ENCODE measurements around the gene STK35.

Gene STK35
- total RNA-seq, result 48.0 to 48.5 reads per million in 2 donors

DNA sequence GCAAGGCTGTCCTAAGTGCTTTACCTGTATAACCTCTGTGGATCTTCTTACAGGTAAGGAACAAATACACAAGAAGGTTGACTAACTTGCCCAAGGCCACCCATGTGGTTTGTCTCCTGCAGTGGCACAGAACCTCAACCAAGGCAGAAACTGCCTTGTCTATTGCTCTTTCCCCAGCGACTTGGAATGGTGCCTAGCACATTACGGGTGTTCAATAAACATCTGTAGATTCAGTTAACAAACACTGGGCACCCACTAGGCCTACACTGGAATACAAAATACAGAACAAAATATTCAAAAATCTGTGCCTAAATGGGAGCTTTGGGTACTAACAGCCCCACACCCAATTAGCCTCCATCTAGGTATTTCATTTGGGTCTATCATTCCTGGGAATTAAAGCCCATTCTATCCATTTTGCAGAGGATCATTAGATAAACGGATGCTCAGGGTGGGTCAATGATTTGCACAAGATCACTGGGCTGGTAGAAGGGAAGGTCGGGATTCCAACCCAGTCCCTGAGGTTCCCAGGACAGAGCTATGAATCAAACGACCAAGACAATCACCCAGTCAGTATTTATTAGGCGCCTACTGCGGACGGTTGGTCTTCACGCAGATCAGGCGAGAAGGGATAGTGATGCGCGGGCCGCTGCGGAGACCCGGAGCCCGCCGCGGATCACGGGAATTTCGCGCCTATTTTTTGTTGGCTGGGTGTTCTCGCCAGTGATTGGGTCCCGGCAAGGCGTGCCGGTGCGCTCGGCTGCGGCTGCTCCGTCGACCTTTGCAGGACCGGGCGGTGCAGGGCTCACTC is at the start of gene STK35:
Gene STK35, plus strand, starts transcription at position 771 of the 808 bp plus-strand sequence. CDS start 55 bp downstream, outside the sequence.
- DNase-seq, result no peak

DNA sequence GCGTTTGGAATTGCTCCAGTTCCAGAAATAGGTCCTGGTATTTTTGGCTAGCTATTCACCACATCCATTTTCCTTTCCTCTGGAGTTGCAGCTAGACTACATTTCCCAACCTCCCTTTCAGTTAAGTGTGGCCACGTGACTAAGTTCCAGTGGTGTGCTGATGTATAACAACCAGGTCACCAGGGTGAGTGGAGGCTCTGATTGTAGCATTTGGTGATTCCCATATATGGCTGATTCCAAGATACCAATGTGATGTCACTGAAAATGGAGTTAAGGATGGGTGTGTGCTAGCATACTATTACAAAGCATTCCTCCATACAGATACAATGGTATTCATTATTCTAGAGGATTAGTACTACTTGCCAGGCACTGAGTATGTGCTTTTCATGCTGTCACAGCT is 49.7 kb upstream of the STK35 start:
- DNase-seq, result no peak

DNA sequence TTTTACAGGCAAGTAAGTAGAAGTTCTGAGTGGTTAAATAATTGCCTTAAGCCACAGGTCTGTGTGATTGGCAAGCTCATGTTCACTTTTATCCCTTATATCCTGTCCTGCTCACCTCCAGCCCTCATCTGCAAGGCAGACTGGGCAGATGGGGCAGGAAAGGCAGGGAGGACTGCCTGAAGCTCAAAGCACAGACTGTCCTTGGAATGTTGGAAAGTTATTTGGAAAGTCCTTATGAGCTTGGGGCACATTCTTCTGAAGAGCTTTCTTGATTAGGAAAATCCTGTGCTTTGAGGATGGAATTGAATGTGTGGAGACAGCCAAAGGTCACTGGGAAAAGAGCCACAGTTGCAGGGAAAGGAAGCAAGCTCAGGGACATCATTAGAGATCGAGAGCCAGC is 48.9 kb upstream of the STK35 start:
- DNase-seq, result no peak

DNA sequence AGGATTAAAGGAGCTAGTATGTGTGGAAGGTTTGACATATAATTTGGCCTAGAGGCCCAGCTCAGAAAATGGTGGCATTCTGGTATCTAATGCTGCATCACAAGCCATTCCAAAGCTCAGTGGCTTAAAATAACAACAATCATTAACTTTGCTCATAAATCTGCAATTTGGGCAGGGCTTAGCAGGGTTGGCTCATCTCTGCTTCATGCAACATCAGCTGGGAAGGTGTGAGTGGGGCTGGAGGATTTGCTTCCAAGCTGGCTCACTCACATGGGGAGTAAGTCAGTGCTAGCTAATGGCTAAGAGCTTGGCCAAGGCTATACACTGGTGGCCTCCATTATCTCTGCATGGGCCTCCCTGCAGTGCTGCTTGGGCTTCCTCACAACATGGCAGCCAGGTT is 48.0 kb upstream of the STK35 start:
- no peak for DNase-seq

DNA sequence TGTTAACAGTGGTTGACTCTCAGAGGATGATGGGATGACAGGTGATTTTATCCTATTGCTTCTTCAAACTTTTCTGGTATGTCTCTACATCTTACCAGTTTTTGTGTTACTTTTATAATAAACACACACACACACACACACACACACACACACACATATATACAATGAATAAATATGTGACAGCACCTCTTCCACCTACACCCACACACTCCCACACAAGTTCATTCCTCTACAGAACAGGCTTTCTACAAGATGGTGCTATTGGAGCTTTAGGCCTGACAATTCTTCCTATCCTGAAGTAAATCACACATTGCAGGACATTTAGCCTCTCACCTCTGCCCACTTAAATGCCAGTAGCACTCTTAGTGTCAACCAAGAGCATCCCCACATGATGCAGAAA is 46.7 kb upstream of the STK35 start:
- no peak for DNase-seq

DNA sequence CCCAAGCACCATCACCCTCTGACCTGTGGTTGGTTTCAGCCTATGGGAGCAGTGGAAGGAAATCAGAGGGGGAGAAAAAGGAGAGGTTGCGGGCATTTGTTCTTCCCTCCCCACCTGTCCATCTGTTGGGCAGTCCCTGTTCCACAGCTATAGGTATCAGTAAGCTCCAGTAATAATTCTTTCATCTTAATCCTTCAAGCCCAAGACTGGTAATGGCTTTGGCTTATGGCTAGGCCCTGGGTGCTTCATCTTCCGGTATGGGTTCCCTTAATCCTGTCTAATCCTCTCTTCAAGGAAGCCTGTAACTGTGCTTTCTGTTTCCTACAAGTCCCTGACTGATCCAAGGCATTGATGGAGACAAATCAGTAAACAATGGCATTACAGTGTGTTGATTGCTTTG is 42.2 kb upstream of the STK35 start:
- no peak for DNase-seq

DNA sequence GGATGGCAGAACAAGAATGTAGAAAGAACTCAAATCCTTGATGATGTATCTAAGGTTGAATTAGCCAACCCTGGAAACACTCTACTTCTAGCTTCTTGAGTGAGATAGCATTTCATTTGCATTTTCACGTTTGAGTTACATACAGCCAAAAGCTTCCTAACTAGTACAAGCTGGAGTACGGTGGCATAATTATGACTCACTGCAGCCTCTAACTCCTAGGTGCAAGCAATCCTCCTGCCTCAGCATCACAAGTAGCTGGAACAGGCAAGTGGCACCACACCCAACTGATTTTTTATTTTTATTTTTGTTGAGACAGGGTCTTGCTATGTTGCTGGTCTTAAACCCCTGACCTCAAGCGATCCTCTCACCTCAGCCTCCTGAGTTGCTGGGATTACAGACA is 36.5 kb upstream of the STK35 start:
- DNase-seq, result no peak

DNA sequence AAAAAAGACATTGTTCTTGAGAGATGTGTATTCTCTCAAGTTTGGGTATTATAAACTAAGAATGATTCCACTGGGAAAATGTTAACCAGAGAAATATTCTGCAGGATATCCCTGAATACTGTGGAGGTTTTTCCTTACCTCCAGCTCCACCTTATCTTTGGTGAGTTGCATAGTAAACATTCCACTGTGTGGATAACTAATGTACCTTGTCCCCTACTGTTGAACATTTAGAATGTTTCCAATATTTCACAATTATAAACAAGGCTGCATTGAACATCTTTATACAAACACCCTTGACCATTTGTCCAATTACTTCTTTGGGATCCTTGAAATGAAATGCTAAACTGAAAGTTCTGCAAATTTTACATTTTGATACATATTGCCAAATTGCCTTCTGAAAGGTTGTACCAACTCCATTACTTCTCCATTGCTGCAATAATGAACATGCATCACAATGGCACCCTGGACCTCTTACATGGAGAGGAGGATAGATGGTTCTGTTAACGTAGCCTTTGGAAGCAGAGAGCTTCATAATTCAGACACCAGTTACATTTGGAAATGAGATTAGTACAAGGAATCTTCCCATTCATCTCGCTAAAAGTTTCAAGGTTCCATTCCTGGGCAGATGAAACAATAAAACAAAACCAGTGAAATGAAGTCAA is 35.0 kb upstream of the STK35 start:
- DNase-seq, result no peak

DNA sequence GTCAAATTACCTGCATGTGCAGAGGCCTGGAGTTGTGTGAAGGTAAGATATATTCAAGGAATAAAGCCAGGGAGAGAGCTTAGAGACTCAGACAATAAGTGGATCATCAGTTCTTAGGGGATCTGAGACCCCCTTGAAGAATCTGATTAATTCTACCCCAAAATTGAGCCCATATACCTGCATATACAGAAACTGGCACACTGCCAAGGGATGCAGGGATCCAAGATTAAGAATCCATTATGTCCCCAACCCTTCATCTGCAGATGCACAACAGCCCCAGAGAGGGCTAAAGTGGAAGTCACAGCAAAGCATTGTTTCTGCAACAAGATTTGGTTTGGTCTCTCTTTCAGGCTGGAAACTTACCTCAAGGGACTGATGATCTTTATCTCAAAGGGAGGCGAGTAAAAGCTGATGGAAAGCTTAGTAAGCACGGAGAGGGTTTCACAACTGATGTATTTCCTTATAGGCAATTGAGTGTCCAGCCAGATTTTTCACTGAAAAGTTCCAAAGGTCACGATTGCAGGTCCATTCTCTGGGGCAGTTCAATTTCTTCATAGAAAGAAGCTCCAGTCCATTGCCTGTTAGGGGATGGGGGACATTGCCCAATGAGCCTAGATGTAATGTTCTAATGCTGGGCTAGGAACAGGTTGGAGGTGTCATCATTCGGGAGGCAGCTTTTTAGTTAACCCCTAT is 20.9 kb upstream of the STK35 start:
- no peak for DNase-seq

DNA sequence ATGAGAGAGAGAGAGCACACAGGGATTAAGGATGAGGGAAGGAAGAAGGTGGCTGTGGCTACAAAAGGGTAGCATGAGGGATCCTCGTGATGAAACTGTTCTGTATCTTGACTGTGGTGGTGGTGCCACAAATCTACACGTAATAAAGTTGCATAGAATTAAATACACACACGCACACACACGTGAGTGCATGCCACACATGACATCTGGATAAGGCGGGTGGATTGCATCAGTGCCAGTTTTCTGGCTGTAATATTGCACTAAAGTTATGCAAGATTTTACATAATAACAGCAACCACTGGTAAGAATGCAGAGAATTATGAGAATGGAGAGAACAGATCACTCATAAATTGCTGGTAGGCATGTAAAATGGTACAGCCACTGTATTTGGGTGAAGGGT is 16.9 kb upstream of the STK35 start:
- no peak for DNase-seq

DNA sequence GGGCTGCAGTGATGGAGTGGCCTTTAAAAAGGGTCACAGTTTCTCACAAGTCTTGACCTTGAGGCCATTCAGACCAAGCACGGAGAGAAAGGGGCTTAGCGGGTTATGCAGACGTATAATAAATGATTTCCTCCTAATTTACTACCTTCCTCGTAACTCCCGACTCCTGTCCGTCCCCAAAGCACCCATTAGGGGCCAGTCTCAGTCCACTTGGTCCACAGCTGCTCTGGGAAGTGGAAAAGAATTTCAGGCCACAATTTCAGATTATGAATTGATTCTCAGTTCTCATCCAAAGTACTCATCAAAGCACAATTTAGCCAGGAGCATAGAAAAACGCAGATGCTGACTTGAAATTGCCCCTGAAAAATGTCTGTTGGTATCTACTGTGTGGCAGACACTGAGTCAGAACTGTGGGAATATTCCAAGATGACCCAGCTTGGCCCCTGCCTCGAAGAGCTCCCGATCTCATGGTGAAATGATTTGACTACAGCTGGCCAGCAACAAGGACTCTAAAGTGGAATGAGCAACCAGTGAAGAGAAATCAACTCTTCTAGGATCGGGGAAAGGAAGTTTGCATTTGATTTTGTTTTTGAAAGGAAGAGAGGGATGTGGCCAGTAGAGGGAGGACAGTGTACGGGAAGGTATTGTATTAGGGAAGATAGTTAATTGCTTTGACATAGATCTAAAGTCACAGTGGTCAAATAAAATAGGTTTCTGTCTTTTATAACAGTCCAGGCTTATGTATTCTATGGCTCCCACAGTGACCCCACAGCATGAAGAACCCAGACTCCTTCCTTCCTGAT is 15.2 kb upstream of the STK35 start:
- DNase-seq, result no peak

DNA sequence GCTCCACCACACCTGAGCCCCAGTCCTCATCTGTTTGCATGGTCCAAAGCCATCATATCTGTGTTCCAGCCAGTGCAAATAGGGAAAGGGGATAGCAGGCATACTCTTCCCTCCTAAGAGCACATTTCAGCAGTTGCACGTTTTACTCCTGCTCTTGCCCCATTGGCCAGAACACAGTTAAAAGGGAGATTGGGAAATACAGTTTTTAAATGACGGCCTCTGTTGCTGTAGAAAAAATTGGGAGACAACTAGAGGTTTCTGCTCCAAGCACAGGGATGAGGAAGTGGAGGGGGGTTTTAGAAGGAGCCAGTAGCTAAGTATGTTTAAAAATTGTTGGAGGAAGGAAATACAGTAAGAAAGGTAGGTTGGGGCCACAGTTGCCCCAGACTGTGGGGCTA is 14.6 kb upstream of the STK35 start:
- DNase-seq, result no peak

DNA sequence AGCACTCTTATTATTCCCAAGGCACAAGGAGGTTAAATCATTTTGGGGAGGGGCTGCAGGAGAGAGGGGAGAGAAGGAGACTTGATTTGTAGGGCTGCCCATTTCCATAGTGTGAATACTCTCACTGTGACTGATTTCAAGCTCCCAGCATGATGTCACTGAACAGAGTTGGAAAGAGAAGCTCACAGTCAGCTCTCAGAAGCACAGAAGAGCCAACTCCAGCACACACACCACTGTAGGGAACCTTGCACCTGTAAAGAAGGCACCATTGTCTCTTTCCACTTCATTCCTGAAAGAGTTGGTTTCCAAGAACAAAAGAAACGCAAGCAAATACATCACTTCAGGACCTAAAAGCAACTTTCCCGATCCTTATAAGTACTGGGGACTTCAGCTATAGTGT is 12.7 kb upstream of the STK35 start:
- DNase-seq, result no peak

DNA sequence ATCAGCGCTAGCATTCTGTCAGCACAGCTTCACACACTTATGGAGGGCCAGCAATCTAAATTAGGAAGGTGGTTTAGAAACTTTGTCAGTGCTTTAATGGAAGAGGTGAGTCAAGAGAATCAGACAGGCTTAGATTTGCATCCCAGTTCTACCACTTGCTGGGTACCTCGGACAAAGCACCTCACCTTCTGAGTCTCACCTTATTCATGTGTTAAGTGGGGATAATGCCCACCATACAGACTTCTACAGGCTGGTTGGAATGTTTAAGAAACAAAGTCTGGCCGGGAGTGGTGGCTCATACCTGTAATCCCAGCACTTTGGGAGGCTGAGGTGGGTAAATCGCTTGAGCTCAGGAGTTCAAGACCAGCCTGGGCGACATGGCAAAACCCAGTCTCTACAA is 12.2 kb upstream of the STK35 start:
- no peak for DNase-seq

DNA sequence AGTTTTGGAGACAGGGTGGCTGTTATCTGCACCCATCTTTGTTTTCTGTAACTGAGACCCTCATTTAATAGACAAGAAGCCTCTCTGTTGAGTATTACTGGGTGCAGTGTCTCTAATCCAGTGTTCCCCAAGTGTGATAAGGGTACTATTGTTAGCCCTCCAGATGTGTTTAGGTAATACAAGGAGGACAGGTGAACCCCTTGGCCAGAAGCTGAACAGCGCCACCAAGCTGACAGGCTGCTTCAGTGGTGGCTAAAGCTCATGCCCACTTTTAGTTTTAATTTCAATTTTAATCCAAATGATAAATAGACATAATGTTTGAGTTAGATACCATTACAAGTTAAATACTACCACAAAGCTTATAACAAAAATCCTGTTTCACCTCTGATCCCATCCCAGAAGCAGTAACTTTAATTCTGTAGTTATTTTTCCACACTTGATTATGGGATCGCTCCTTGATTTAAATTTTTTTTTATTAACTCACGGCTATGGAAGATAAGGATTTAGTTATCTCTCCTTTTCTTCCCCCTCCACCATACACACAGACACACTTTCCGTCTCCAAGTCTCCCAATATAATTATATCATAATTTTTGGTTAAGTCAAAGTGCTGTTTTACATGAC is 8.4 kb upstream of the STK35 start:
- no peak for DNase-seq

DNA sequence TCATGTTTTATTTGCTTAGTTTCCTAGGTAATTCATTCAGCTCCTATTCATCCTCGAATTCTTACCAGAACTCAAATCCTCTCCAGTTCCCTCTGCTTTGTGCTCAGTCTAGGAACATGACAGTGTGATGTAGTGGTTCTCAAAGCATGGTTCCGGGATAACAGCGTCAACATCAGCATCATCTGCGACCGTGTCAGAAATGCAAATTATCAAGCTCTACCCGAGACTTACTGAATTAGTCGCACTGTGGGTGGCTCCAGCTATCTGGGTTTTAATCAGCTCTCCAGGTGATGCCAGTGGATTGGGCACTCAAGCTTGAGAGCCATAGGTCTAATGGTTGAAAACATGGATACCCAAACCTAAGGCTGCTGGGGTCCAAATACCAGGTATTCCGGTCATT is 7.7 kb upstream of the STK35 start:
- DNase-seq, result no peak

DNA sequence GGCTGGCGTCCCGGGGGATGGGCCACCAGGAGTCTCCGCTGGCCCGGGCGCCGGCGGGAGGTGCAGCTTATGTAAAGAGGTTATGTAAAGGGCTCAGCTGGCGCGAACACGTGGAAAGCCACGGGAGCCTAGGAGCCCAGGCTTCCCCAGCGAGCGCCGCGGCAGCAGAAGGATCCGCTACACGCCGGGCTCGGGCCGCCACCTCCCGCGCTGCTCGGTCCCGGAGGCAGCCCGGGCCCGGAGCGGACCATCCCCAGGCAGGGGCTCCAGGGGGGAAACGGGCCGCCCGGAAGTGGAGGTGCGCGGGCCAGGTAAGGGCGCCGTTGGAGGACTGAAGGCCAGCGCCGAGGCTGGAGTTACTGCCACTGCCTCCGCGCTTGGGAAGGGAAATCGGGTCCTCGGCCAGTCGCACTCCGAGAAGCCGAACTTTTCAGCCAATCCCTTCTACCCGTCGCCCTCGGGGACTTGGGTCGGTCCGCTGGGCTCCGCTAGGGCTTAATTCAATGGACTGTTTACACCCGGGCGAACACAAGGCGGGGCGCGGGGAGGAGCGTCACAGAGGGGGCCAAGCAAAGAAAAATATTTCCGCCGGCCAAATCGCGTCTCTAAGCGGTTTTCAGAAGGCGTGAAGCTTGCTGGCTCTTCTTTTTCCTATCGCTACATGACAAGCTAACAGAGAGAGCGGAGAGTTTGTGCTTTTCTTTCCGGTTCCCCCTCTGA is 398 bp downstream of the STK35 start:
- peak; percentile 72 for DNase-seq

DNA sequence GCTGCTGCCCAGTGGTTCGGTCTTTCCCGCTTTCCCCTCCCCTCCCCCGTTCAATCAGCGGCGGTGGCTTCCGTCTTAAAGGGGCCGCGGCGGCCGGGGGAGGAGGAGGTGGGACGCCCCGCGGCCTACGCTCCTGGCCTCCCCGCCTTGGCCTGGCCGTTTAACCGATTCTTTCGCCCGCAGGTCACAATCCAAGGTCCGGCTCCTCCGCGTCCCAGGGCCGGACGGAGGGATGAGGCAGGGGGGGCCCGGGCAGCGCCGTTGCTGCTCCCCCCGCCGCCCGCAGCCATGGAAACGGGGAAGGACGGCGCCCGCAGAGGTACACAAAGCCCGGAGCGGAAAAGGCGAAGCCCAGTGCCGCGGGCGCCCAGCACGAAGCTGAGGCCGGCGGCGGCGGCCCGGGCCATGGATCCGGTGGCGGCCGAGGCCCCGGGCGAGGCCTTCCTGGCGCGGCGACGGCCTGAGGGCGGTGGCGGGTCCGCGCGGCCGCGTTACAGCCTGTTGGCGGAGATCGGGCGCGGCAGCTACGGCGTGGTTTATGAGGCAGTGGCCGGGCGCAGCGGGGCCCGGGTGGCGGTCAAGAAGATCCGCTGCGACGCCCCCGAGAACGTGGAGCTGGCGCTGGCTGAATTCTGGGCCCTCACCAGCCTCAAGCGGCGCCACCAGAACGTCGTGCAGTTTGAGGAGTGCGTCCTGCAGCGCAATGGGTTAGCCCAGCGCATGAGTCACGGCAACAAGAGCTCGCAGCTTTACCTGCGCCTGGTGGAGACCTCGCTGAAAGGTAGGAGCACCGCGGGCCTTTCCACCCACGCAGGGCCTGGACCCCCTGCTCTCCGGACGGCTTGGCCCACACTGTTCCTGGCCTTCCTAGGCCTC is 1.2 kb downstream of the STK35 start:
- DNase-seq, result peak; percentile 83

DNA sequence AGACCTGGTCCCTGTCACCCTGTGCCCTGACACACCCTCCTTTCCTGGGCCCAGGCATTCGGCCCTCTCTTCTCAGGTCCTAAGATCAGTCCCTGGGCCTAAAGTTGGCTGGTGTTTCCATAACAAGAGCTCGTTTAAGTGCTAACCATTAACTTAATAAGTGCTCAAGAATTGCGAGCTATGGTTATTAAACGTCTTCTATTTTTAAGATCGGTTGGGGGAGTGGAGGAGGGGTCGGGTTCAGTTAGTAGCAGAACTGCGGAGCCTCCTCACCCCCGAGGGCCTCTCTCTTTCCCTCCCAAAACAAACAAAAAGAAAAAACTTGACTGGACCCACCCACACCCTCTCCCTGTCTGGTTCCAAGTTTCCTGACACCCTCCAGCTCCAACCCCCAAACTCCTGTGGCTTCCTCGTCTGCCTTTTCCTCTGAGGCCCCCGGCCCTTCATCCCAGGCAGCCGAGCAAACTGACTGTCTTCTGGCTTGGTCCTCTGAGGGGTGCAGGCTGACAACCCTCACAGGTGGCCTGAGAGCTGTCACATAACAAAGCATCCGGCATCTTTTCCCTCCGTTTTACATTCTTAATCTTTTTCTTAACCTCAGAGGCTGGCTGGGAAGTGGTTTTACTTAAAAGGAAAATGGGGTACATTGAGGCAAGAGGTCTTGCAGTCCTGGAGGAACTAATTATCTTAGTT is 2.0 kb downstream of the STK35 start:
- DNase-seq, result no peak

DNA sequence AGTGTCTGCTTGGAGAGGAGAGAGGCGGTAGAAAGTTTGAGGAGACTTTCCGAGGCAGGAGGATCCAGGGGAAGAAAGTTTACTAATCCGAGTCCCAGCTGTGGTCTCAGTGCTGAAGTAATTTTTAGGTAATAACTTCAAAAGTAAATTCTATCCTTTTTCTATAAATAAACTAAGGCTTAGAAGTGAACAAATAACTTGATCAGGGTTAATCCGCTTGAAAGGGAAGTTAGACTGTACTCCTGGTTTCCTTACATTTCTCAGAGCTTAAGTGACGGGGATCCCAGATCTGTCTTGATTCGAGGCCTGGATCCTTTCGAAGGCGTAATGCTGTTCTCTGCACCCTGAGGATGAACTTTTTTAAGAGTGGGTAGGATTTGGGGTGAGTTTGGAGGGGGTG is 2.6 kb downstream of the STK35 start:
- no peak for DNase-seq
